HG03095 (cell line): ENCODE data around the gene RRBP1.

Experiments used
- ATAC-seq: cut with Tn5 transposase; IDR thresholded peaks from one replicate; pipeline ENCODE4 v1.9.1; 2021; ENCODE audit warnings: moderate library complexity; ENCODE audit not compliant: unreplicated experiment

Gene RRBP1, protein sequence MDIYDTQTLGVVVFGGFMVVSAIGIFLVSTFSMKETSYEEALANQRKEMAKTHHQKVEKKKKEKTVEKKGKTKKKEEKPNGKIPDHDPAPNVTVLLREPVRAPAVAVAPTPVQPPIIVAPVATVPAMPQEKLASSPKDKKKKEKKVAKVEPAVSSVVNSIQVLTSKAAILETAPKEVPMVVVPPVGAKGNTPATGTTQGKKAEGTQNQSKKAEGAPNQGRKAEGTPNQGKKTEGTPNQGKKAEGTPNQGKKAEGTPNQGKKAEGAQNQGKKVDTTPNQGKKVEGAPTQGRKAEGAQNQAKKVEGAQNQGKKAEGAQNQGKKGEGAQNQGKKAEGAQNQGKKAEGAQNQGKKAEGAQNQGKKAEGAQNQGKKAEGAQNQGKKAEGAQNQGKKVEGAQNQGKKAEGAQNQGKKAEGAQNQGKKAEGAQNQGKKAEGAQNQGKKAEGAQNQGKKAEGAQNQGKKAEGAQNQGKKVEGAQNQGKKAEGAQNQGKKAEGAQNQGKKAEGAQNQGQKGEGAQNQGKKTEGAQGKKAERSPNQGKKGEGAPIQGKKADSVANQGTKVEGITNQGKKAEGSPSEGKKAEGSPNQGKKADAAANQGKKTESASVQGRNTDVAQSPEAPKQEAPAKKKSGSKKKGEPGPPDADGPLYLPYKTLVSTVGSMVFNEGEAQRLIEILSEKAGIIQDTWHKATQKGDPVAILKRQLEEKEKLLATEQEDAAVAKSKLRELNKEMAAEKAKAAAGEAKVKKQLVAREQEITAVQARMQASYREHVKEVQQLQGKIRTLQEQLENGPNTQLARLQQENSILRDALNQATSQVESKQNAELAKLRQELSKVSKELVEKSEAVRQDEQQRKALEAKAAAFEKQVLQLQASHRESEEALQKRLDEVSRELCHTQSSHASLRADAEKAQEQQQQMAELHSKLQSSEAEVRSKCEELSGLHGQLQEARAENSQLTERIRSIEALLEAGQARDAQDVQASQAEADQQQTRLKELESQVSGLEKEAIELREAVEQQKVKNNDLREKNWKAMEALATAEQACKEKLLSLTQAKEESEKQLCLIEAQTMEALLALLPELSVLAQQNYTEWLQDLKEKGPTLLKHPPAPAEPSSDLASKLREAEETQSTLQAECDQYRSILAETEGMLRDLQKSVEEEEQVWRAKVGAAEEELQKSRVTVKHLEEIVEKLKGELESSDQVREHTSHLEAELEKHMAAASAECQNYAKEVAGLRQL (N-terminal part only)

DNA sequence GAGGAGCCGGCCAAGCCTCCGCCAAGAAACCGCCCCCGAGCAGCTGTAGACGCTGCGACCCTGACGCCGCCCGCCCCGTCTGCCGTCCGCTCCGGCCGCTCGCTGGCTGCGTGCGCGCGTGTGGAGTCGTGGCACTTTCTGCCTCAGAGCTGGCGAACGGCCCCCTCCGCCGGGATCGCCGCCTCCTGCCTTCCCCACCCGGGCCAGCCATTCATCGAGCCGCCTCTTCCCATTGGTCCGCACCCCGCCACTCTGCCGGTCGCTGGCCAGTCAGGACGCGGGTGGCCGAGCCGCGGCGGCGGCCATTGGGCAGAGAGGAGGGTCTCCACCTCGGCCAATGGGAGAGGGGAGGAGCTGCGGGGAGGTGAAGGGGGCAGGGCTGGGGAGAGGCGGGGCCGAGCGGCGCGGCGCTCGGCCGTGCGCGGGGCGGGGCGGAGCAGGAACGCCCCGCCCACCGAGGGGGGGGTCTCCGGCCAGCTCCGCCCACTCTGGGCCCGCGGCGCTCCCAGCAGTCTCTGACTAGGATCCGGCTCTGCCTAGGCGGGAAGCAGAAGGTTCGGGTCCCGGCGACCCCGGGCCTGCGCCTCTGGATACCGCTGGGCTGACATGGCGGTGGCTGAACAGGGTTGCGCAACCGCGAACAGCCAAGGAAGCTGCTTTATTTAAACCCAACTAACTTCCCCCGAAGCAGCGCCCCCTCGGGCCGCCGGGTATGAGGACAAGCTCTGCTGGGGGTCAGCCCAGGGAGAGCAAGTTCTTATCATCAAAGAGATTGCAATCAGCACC, at the start of gene RRBP1:
TSS of gene RRBP1 (minus strand) at position 140 of the 786 bp plus-strand sequence. CDS start 21,735 bp downstream, outside the sequence.
- ATAC-seq: peak; percentile 86

GRCh38 chr20:17731233-17731632, 49.2 kb upstream of the RRBP1 start:
- ATAC-seq: no peak

DNA sequence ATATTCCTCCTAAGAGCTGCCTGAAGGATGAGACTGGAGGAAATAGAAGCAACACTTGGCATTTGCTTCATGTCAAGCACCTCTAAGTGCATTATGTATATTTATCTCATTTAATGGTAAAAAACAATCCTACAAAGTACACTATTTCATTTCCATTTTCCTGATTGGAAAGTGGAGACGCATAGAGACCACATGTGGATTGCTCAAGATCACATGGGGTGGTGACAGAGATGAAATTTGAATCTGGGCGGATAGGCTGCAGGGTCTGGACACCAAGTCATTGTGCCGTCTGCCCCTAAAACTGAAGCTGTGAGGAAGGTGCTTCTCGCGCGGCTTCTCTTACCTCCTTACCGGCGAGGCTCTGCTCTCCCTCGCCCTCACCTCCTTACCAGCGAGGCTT, 48.0 kb upstream of the RRBP1 start:
- ATAC-seq: no peak

DNA sequence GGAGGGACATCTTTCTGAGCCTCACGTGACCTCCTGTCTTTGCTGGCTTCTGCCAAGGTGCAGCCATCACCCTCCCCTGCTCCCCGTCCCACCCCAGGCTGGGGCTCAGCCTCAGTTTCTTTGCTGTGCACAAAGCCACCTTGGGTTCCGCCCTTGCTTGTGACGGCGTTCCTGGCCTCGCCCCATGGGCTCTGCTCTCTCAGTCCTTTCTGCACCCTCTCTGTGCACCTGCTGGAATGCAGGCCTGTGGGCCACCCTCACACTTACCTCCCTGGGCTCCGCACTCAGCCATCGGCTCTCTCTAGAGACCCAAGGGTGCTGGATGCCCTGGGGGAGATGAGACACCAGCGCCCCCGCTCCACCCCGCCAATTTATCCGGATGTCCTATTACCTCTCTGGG, 46.0 kb upstream of the RRBP1 start:
- ATAC-seq: no peak

DNA sequence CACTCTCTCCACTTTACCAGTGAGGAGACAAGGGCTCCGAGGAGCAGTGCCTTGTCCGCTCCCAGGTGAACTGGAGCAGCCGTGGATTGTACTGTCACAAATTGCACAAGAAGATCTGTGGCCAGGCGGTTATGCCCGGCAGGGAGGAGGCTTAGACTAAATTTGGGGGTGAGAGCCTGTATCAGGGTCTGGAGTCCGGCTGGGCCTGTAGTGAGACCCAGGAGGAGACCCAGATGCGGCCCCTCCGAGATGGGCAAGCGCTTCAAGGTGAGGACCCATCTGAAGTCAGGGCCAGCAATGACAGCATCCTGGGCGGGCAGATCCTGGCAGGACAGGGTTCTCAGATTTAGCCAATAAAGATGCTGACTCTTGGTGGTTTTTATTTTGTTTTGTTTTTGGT, 45.3 kb upstream of the RRBP1 start:
- ATAC-seq: no peak

GRCh38 chr20:17726902-17727301, 44.9 kb upstream of the RRBP1 start:
- ATAC-seq: no peak

GRCh38 chr20:17725094-17725835, 43.2 kb upstream of the RRBP1 start:
- ATAC-seq: no peak

GRCh38 chr20:17723301-17723691, 41.3 kb upstream of the RRBP1 start:
- no peak for ATAC-seq

GRCh38 chr20:17722493-17723300, 40.7 kb upstream of the RRBP1 start:
- ATAC-seq: no peak

GRCh38 chr20:17721802-17722486, 39.9 kb upstream of the RRBP1 start:
- no peak for ATAC-seq

DNA sequence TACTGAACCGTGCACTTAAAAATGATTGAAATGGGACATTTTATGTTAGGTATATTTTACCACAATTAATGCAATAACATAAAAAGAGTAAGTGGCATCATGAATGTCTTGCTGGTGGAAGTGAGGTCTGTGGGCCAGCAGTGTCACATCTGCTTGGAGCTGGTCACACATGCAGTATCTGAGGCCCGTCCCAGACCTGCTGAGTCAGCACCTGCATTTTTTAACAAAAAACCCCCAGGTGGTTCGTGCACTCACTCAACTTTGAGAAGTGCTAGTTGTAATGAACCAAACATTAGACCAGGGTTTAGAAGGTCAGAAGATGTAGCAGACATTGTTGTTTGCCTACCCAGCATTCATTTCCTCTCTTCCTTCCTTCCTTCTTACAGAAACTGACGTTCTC, 38.7 kb upstream of the RRBP1 start:
- no peak for ATAC-seq

DNA sequence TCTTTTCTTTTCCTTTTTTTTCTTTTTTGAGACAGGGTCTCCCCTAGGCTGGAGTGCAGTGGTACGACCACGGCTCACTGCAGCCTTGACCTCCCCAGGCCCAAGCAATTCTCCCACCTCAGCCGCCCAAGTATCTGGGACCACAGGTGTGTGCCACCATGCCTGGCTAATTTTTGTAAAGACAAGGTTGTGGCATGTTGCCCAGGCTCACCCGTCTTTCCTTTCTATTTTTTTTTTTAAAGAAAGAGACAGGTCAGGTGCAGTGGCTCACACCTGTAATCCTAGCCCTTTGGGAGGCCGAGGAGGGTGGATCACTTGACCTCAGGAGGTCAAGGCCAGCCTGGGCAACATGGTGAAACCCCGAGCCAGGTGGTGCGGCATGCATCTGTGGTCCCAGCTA, 34.3 kb upstream of the RRBP1 start:
- ATAC-seq: no peak

DNA sequence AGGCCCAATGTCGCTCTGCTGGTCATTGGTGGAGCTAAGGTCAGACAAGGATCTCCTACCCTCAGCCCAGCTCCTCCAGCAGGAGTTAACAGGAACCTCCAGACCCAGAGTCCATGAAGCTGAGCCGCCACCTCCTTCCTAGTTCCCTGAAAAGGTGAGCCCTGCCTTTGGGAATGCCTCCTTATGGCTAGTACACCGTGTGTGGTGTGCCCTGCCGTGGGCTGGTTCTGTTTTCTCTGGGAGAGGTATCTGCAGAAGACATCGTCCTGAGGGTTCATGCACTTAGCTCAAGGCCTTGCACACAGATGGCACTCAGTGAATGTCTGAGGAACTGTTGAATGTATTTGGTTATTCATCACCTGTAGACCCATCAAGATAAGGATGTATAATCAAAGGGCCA, 33.0 kb upstream of the RRBP1 start:
- no peak for ATAC-seq

- ATAC-seq: no peak
Observed at GRCh38 chr20:17714597-17714996, 32.6 kb upstream of the RRBP1 start.

GRCh38 chr20:17712708-17713107, 30.7 kb upstream of the RRBP1 start:
- ATAC-seq: no peak

GRCh38 chr20:17712201-17712600, 30.2 kb upstream of the RRBP1 start:
- no peak for ATAC-seq

DNA sequence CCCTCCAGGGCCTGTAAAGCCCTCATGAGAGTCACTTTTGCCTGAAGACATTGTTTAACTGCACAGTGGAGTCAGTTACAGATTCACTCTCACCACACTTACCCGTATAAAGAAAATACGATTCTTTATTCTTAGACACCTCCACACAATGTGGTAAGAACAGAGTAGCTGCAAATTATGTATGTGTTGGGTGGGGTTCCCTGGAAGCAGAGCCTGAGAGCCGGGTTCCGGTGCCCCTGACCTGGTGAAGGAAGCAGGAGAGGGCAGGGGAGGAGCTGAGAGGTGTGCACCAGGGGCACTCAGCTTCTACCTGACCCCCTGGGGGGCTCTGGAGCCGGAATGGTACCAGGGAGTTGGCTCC, 29.2 kb upstream of the RRBP1 start:
- ATAC-seq: no peak
